CD4-positive, alpha-beta T cell (primary cell): ENCODE data around the gene SERP2. TPM values are rescaled to one million over a fixed set of nuclear protein-coding genes. Genes with fewer than 3 reads are reported as not detected.

Source experiments
- ATAC-seq: fragments of 200-7000 bp; cut with Tn5 transposase; one replicate; pipeline ENCODE4 v1.10.0; 2022; ENCODE audit warnings: mild to moderate bottlenecking; ENCODE audit not compliant: poor library complexity
- CTCF ChIA-PET: fragments of 350-600 bp; sonication (Branson Sonifier 250); formaldehyde crosslinking; loops from one replicate; lab custom pipeline; 2021; ENCODE audit warnings: antibody characterized with exemption, inconsistent platforms; lab: Charles Lee
- POLR2A ChIA-PET: fragments of 350-600 bp; sonication (Branson Sonifier 250); formaldehyde crosslinking; loops from one replicate; lab custom pipeline; 2021; ENCODE audit warnings: antibody characterized with exemption, inconsistent platforms; lab: Charles Lee
- DNase-seq, 14 experiments: peaks; one replicate each; pipeline ENCODE4 v3.0.0-alpha.2; 2013 to 2020; ENCODE audit warnings: mixed read lengths in 2 of 14
- H3K27ac ChIP-seq, 2 donors: one replicate each; pipeline versions ENCODE4 v1.5.1 to v1.7.0; 2013; ENCODE audit warnings: low read length in 2 of 2, low read depth in 1 of 2, mild to moderate bottlenecking in 1 of 2
- H3K27me3 ChIP-seq, 2 experiments: 1 replicate in 1 of 2; 2 replicates in 1 of 2; pipeline versions ENCODE4 v1.6.1 to v1.7.0; 2013; ENCODE audit warnings: low read length in 2 of 2, control low read depth in 1 of 2, mild to moderate bottlenecking in 1 of 2, moderate library complexity in 1 of 2; ENCODE audit not compliant: insufficient read depth in 2 of 2, control insufficient read depth in 1 of 2
- H3K36me3 ChIP-seq: one replicate; pipeline ENCODE4 v1.6.1; 2013; ENCODE audit warnings: low read length, control low read depth; ENCODE audit not compliant: insufficient read depth
- H3K4me1 ChIP-seq: one replicate; pipeline ENCODE4 v1.6.1; 2013; ENCODE audit warnings: low read length, control low read depth; ENCODE audit not compliant: insufficient read depth
- H3K4me3 ChIP-seq: one replicate; pipeline ENCODE4 v1.5.1; 2013; ENCODE audit warnings: mild to moderate bottlenecking, low read length, moderate library complexity
- H3K9me3 ChIP-seq, 2 experiments: 1 replicate in 1 of 2; 2 replicates in 1 of 2; pipeline versions ENCODE4 v1.6.1 to v1.7.0; 2013; ENCODE audit warnings: low read length in 2 of 2, mild to moderate bottlenecking in 2 of 2, control low read depth in 1 of 2, moderate library complexity in 1 of 2; ENCODE audit not compliant: control insufficient read depth in 1 of 2, insufficient read depth in 1 of 2
- H3K27ac Mint-ChIP-seq: one replicate; pipeline ENCODE4 v1.8.0; 2020; ENCODE audit warnings: mixed read lengths
- H3K27me3 Mint-ChIP-seq: one replicate; pipeline ENCODE4 v1.8.0; 2021; ENCODE audit warnings: mixed read lengths
- H3K36me3 Mint-ChIP-seq: one replicate; pipeline ENCODE4 v1.8.0; 2021; ENCODE audit warnings: low read depth, mixed read lengths
- H3K4me1 Mint-ChIP-seq: one replicate; pipeline ENCODE4 v1.8.0; 2021; ENCODE audit warnings: low read depth, mixed read lengths
- H3K4me3 Mint-ChIP-seq: one replicate; pipeline ENCODE4 v1.8.0; 2020; ENCODE audit warnings: mild to moderate bottlenecking, mixed read lengths
- H3K9me3 Mint-ChIP-seq: one replicate; pipeline ENCODE4 v1.8.0; 2020; ENCODE audit warnings: mixed read lengths
- CTCF ChIP-seq: fragments of 200-600 bp; IDR thresholded peaks from one replicate; pipeline ENCODE4 v1.8.0; 2022; ENCODE audit warnings: antibody characterized with exemption, mild to moderate bottlenecking
- intact Hi-C, 2 experiments: fragments of 100-400 bp; cut with DNase I in 1 of 2; cut with micrococcal nuclease in 1 of 2; formaldehyde crosslinking; loops; one replicate each; pipeline versions ENCODE4 v1.15.1 to v1.9.0; 2023 to 2025; cut with DNase I, micrococcal nuclease
- total RNA-seq, 174 experiments: library from RNA in 2 of 174; stranded (reverse) in 2 of 174; gene quantifications; one replicate each; pipeline ENCODE4 v1.2.3 and lab custom pipeline; 2021 to 2026

The SERP2 gene
- total RNA-seq, 2 experiments from 2014 or later: not detected

GRCh38 chr13:44355621-44356020 is 18.0 kb upstream of the SERP2 start:
- H3K27me3 Mint-ChIP-seq: peaks cover 4% of the 10 kb centered on the region
- Histone ChIP-seq H3K4me3 (no peak overlapping the region), H3K4me1 (peaks cover 2% of the 10 kb centered on the region), H3K36me3 (no peaks in the 10 kb centered on the region), H3K27me3 (no peaks in the 10 kb centered on the region), H3K9me3 (no peaks in the 10 kb centered on the region), H3K27ac (no peak overlapping the region)
- CTCF ChIA-PET: no interaction called here
- H3K4me3 Mint-ChIP-seq: no peak overlapping the region
- ATAC-seq (no peak), DNase-seq (no peak)
- no peak overlapping the region for H3K27ac Mint-ChIP-seq
- no peak for TF ChIP-seq CTCF
- H3K36me3 Mint-ChIP-seq: no peaks in the 10 kb centered on the region
- peaks cover 21% of the 10 kb centered on the region for H3K4me1 Mint-ChIP-seq
- intact Hi-C loops: no loop called here
- H3K9me3 Mint-ChIP-seq: no peaks in the 10 kb centered on the region
- POLR2A ChIA-PET: no interaction called here

GRCh38 chr13:44359983-44360375 is 13.6 kb upstream of the SERP2 start:
- H3K27me3 ChIP-seq: no peaks in the 10 kb centered on the region
- no peak overlapping the region for H3K27ac ChIP-seq
- H3K27me3 Mint-ChIP-seq: peaks cover 13% of the 10 kb centered on the region
- no peaks in the 10 kb centered on the region for H3K9me3 ChIP-seq
- H3K36me3 ChIP-seq: no peaks in the 10 kb centered on the region
- no peak for ATAC-seq
- H3K4me3 Mint-ChIP-seq: no peak overlapping the region
- H3K4me1 Mint-ChIP-seq: no peaks in the 10 kb centered on the region
- CTCF ChIA-PET: no interaction called here
- POLR2A ChIA-PET: no interaction called here
- H3K4me1 ChIP-seq: no peaks in the 10 kb centered on the region
- TF ChIP-seq CTCF: no peak
- DNase-seq: no peak
- no peak overlapping the region for H3K27ac Mint-ChIP-seq
- H3K4me3 ChIP-seq: no peak overlapping the region
- H3K9me3 Mint-ChIP-seq: no peaks in the 10 kb centered on the region
- H3K36me3 Mint-ChIP-seq: no peaks in the 10 kb centered on the region
- intact Hi-C loops: no loop called here

GRCh38 chr13:44362394-44363040 is 11.1 kb upstream of the SERP2 start:
- H3K27me3 ChIP-seq: no peaks in the 10 kb centered on the region
- no peaks in the 10 kb centered on the region for H3K36me3 ChIP-seq
- no peaks in the 10 kb centered on the region for H3K4me1 Mint-ChIP-seq
- H3K27ac Mint-ChIP-seq: no peak overlapping the region
- intact Hi-C loops: no loop called here
- no peak overlapping the region for H3K27ac ChIP-seq
- no peak overlapping the region for H3K4me3 Mint-ChIP-seq
- no peak for DNase-seq
- no peaks in the 10 kb centered on the region for H3K9me3 ChIP-seq
- no peak overlapping the region for H3K4me3 ChIP-seq
- peaks cover 18% of the 10 kb centered on the region for H3K27me3 Mint-ChIP-seq
- ChIA-PET POLR2A (no interaction called here), CTCF (no interaction called here)
- H3K4me1 ChIP-seq: no peaks in the 10 kb centered on the region
- no peak for ATAC-seq
- TF ChIP-seq CTCF: no peak
- H3K36me3 Mint-ChIP-seq: no peaks in the 10 kb centered on the region
- no peaks in the 10 kb centered on the region for H3K9me3 Mint-ChIP-seq
